HEK293T (cell line): ENCODE results near the gene COG2.

Experiments used
- CTBP1 ChIP-seq: fragments of 450-650 bp; IDR thresholded peaks from 2 replicates; pipeline ENCODE4 v1.6.1; 2016; ENCODE audit warnings: borderline replicate concordance
- ELF4 ChIP-seq: fragments of 450-650 bp; IDR thresholded peaks from 2 replicates; pipeline ENCODE4 v1.6.1; 2017; ENCODE audit warnings: antibody characterized with exemption
- SP1 ChIP-seq: fragments of 450-650 bp; IDR thresholded peaks from 2 replicates; pipeline ENCODE4 v1.6.1; 2017
- TARDBP ChIP-seq: fragments of 450-650 bp; IDR thresholded peaks from 2 replicates; pipeline ENCODE4 v1.6.1; 2016

DNA sequence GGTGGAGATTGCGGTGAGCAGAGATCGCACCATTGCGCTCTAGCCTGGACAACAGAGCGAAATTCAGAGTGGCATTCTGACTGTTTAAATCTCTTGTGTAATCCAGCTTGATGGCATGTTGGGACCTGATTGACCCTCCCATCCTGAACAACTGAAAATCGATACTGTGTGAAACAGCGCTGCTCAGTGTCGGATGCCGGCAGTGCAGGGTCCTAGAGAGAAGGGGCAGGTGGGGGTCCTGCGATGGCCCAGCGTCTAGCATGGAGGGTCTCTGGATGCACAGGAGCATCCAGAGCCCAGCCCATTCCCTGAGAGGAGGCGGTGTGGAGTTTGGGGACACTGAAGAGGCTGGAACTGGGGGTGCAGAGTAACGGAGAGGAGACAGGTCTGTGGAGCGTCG lies 55.8 kb downstream of the COG2 start:
- TF ChIP-seq SP1 (no peak), TARDBP (no peak), ELF4 (no peak), CTBP1 (no peak)
